GM12872 (cell line): ENCODE measurements around the gene KAZALD1.

Experiments used
- CTCF ChIP-seq: IDR thresholded peaks from 3 replicates; pipeline ENCODE4 v1.5.1; 2011; ENCODE audit warnings: low read depth, mild to moderate bottlenecking, low read length, moderate library complexity; ENCODE audit not compliant: insufficient read depth

Gene KAZALD1

GRCh38 chr10:101111547-101111946 lies 49.8 kb downstream of the KAZALD1 start:
- no peak for TF ChIP-seq CTCF

GRCh38 chr10:101112799-101113594 lies 51.2 kb downstream of the KAZALD1 start:
- TF ChIP-seq CTCF: no peak

- TF ChIP-seq CTCF: no peak
Measured at GRCh38 chr10:101113890-101114403, 52.2 kb downstream of the KAZALD1 start.

GRCh38 chr10:101114646-101115045 lies 52.9 kb downstream of the KAZALD1 start:
- TF ChIP-seq CTCF: no peak
